Measurements from ENCODE around the gene RFTN1. TPM values are rescaled to one million over a fixed set of nuclear protein-coding genes. Genes with fewer than 3 reads are reported as not detected.

RFTN1 gene
- total RNA-seq, 1 donor from 2014 or later: 84.1 TPM

- TF ChIP-seq CTCF (IDR thresholded peaks at IDR 0.05): no peak
- H3K27me3 Mint-ChIP-seq (ENCODE audit: unreplicated experiment): peaks cover 6% of the 10 kb centered on the region
- H3K4me3 Mint-ChIP-seq (ENCODE audit: unreplicated experiment): no peak overlapping the region
- no peaks in the 10 kb centered on the region for H3K36me3 Mint-ChIP-seq (ENCODE audit: unreplicated experiment)
- peaks cover 24% of the 10 kb centered on the region for H3K4me1 Mint-ChIP-seq (ENCODE audit: unreplicated experiment)
- H3K9me3 Mint-ChIP-seq (ENCODE audit: unreplicated experiment): peaks cover 5% of the 10 kb centered on the region
- no peak overlapping the region for H3K27ac Mint-ChIP-seq (ENCODE audit: unreplicated experiment)
- DNase-seq (ENCODE audit: extremely low spot score, unreplicated experiment): no peak
Observed at GRCh38 chr3:16520241-16520969, 6.9 kb upstream of the RFTN1 start.

- Mint-ChIP-seq H3K36me3 (ENCODE audit: unreplicated experiment) (no peaks in the 10 kb centered on the region), H3K4me1 (ENCODE audit: unreplicated experiment) (peaks cover 32% of the 10 kb centered on the region), H3K27me3 (ENCODE audit: unreplicated experiment) (peaks cover 6% of the 10 kb centered on the region), H3K27ac (ENCODE audit: unreplicated experiment) (peak overlapping the region; percentile 14), H3K4me3 (ENCODE audit: unreplicated experiment) (no peak overlapping the region), H3K9me3 (ENCODE audit: unreplicated experiment) (no peaks in the 10 kb centered on the region)
- TF ChIP-seq CTCF (IDR thresholded peaks at IDR 0.05): peak; percentile 73
- no peak for DNase-seq (ENCODE audit: extremely low spot score, unreplicated experiment)
Observed at GRCh38 chr3:16516695-16517481, 3.4 kb upstream of the RFTN1 start.

- no peak for DNase-seq (ENCODE audit: extremely low spot score, unreplicated experiment)
- no peak overlapping the region for H3K4me3 Mint-ChIP-seq (ENCODE audit: unreplicated experiment)
- H3K9me3 Mint-ChIP-seq (ENCODE audit: unreplicated experiment): no peaks in the 10 kb centered on the region
- H3K27me3 Mint-ChIP-seq (ENCODE audit: unreplicated experiment): peaks cover 6% of the 10 kb centered on the region
- peaks cover 41% of the 10 kb centered on the region for H3K4me1 Mint-ChIP-seq (ENCODE audit: unreplicated experiment)
- no peak overlapping the region for H3K27ac Mint-ChIP-seq (ENCODE audit: unreplicated experiment)
- no peaks in the 10 kb centered on the region for H3K36me3 Mint-ChIP-seq (ENCODE audit: unreplicated experiment)
- no peak for TF ChIP-seq CTCF (IDR thresholded peaks at IDR 0.05)
Observed at GRCh38 chr3:16515885-16516420, 2.5 kb upstream of the RFTN1 start.

- H3K27ac Mint-ChIP-seq (ENCODE audit: unreplicated experiment): no peak overlapping the region
- no peak for TF ChIP-seq CTCF (IDR thresholded peaks at IDR 0.05)
- DNase-seq (ENCODE audit: extremely low spot score, unreplicated experiment): no peak
- H3K4me3 Mint-ChIP-seq (ENCODE audit: unreplicated experiment): no peak overlapping the region
- H3K9me3 Mint-ChIP-seq (ENCODE audit: unreplicated experiment): no peaks in the 10 kb centered on the region
- H3K4me1 Mint-ChIP-seq (ENCODE audit: unreplicated experiment): peaks cover 52% of the 10 kb centered on the region
- H3K36me3 Mint-ChIP-seq (ENCODE audit: unreplicated experiment): peaks cover 2% of the 10 kb centered on the region
- peaks cover 2% of the 10 kb centered on the region for H3K27me3 Mint-ChIP-seq (ENCODE audit: unreplicated experiment)
Observed at GRCh38 chr3:16514755-16515353, 1.4 kb upstream of the RFTN1 start.

Measured in osteocyte (in vitro differentiated cells).